GM12878 (cell line): ENCODE data around the gene RPS6KA2. TPM values are rescaled to one million over a fixed set of nuclear protein-coding genes. Genes with fewer than 3 reads are reported as not detected.

Experiments used
- ATAC-seq: fragments of 200-7000 bp; cut with Tn5 transposase; 3 replicates; pipeline ENCODE4 v1.9.1; 2020; ENCODE audit warnings: mild to moderate bottlenecking, moderate library complexity
- BruUV-seq: library from RNA; stranded (reverse); fragments of 400-500 nt; replicated peaks from 2 replicates; lab custom pipeline; 2021; lab: Mats Ljungman, UMichigan
- CTCF ChIA-PET: fragments of 300-600 bp; sonication (Branson Sonifier 250); formaldehyde crosslinking; extraction: SDS; loops from one replicate; lab custom pipeline; 2021; ENCODE audit warnings: inconsistent platforms; lab: Yijun Ruan, JAX
- POLR2A ChIA-PET: fragments of 350-600 bp; formaldehyde crosslinking; extraction: SDS; loops from one replicate; lab custom pipeline; 2021; ENCODE audit warnings: inconsistent platforms; lab: Charles Lee
- RAD21 ChIA-PET: fragments of 300-600 bp; sonication (Branson Sonifier 250); formaldehyde crosslinking; loops from one replicate; lab custom pipeline; 2023; ENCODE audit warnings: antibody characterized with exemption; ENCODE audit not compliant: unreplicated experiment; lab: Charles Lee
- SMC1A ChIA-PET: fragments of 300-600 bp; sonication (Branson Sonifier 250); formaldehyde crosslinking; loops from one replicate; lab custom pipeline; 2023; ENCODE audit not compliant: unreplicated experiment, uncharacterized antibody; lab: Charles Lee
- DNase-seq: peaks from one replicate; pipeline ENCODE4 v3.0.0-alpha.2; 2011; ENCODE audit warnings: low read depth, low spot score
- FAIRE-seq: peaks from 3 replicates; lab custom pipeline; 2011; peaks lifted over from hg19 to GRCh38; lab: Jason Lieb, UNC
- H2AFZ ChIP-seq: 2 replicates; pipeline ENCODE4 v1.6.0; 2011; ENCODE audit warnings: low read depth, low read length, control low read depth; ENCODE audit not compliant: control insufficient read depth
- H3K27ac ChIP-seq: 2 replicates; pipeline ENCODE4 v1.5.1; 2011; ENCODE audit warnings: control low read depth; ENCODE audit not compliant: control insufficient read depth, insufficient read depth
- H3K27me3 ChIP-seq, 2 experiments: replicated peaks in 1 of 2; 2 replicates each; pipeline versions ENCODE4 v1.6.0 to v1.6.1; 2011; ENCODE audit warnings: low read length in 1 of 2; ENCODE audit not compliant: control insufficient read depth in 2 of 2, insufficient read depth in 2 of 2
- H3K36me3 ChIP-seq, 2 experiments: 2 replicates each; pipeline ENCODE4 v1.5.1; 2011; ENCODE audit warnings: low read length in 1 of 2; ENCODE audit not compliant: control insufficient read depth in 2 of 2, insufficient read depth in 2 of 2
- H3K4me1 ChIP-seq: 2 replicates; pipeline ENCODE4 v1.6.1; 2011; ENCODE audit warnings: mild to moderate bottlenecking, low read length, moderate library complexity, mixed read lengths; ENCODE audit not compliant: control insufficient read depth, insufficient read depth
- H3K4me2 ChIP-seq: 2 replicates; pipeline ENCODE4 v1.6.0; 2011; ENCODE audit warnings: control low read depth; ENCODE audit not compliant: control insufficient read depth, insufficient read depth
- H3K4me3 ChIP-seq: fragments of 200-600 bp; sonication (generic); 2 replicates; pipeline ENCODE4 v1.5.1; 2016
- H3K79me2 ChIP-seq: 2 replicates; pipeline ENCODE4 v1.6.0; 2011; ENCODE audit warnings: low read length; ENCODE audit not compliant: control insufficient read depth, insufficient read depth
- H3K9ac ChIP-seq: 2 replicates; pipeline ENCODE4 v1.8.0; 2011; ENCODE audit warnings: low read length, control low read depth, mixed read lengths; ENCODE audit not compliant: control insufficient read depth, insufficient read depth
- H3K9me3 ChIP-seq: replicated peaks from 3 replicates; pipeline ENCODE4 v1.5.1; 2011; ENCODE audit warnings: mild to moderate bottlenecking, low read length; ENCODE audit not compliant: control insufficient read depth, insufficient read depth
- H4K20me1 ChIP-seq: 2 replicates; pipeline ENCODE4 v1.6.0; 2011; ENCODE audit not compliant: control insufficient read depth, insufficient read depth
- HDAC6 ChIP-seq: fragments of 200-600 bp; sonication (generic); IDR thresholded peaks from one replicate; pipeline ENCODE4 v1.8.0; 2017; ENCODE audit warnings: antibody characterized with exemption; ENCODE audit not compliant: unreplicated experiment
- MEF2B ChIP-seq: fragments of 450-650 bp; IDR thresholded peaks from 2 replicates; pipeline ENCODE4 v1.6.1; 2018; ENCODE audit warnings: mild to moderate bottlenecking, moderate library complexity; ENCODE audit not compliant: partially characterized antibody, poor library complexity, severe bottlenecking
- SMAD5 ChIP-seq: IDR thresholded peaks from 2 replicates; pipeline ENCODE4 v1.6.1; 2016; ENCODE audit warnings: antibody characterized with exemption, low read depth
- WGBS: methylation state at CpG from one replicate; pipeline ENCODE4 v1.1.6; 2016; ENCODE audit warnings: low lambda C conversion rate; ENCODE audit not compliant: insufficient replicate concordance, insufficient coverage; ENCODE audit errors: missing lambda C conversion rate; 5-methylcytosine and 5-hydroxymethylcytosine counted together
- in situ Hi-C: fragments of 300-500 bp; cut with MboI; formaldehyde crosslinking; loops from 9 replicates; pipeline ENCODE4 v1.14.3; 2018; ENCODE audit warnings: mixed read lengths
- intact Hi-C: fragments of 100-400 bp; cut with micrococcal nuclease; formaldehyde crosslinking; loops from one replicate; pipeline ENCODE4 v1.14.2; 2022; ENCODE audit not compliant: unreplicated experiment
- polyA plus RNA-seq, 11 experiments: library from polyadenylated mRNA; depleted of rRNA in 4 of 11; unstranded in 6 of 11; stranded (reverse) in 5 of 11; fragments of >200 nt; fragmentation: Nextera tagmentation in 4 of 11; fragmentation: Illumina TruSeq in 1 of 11; extraction: Ambion mirVana in 4 of 11; extraction: Trizol in 1 of 11; gene quantifications; 1 replicate in 1 of 11; 2 replicates in 10 of 11; pipeline versions ENCODE4 v1.2.1 to v1.2.3, GENCODE V29; 2011 to 2016; ENCODE audit warnings: inconsistent platforms in 2 of 11, missing spikeins in 2 of 11, low read depth in 1 of 11
- total RNA-seq, 4 experiments: library from RNA; depleted of rRNA in 3 of 4; stranded (reverse); fragments of >200 nt in 3 of 4; fragmentation: Illumina TruSeq in 1 of 4; extraction: Trizol in 1 of 4; gene quantifications; 2 replicates each; pipeline versions ENCODE4 v1.2.1 to v1.2.3, GENCODE V29; 2013 to 2021

Gene RPS6KA2
- total and polyA plus RNA-seq, 10 of the 15 experiments (the other 5 are each of a cell fraction or from before 2014, with no cell fraction given), result 0.02 to 1.0 (median 0.22) TPM; not detected in 1

- in situ Hi-C loops (no loop called here), intact Hi-C loops (no loop called here)
- 44% methylated on average over 12 of the region's 12 CpGs for WGBS
- no peak overlapping the region for H3K4me3 ChIP-seq
- CTCF ChIA-PET, result interaction anchor here (1.0 kb wide), 1 partner anchor 18 kb away, joined by 3 read pairs; no protein-coding TSS in a partner anchor
- no peaks in the 10 kb centered on the region; the same call in 2 of the 3 replicates for H3K9me3 ChIP-seq
- no peaks in the 10 kb centered on the region for H3K27me3 ChIP-seq
- FAIRE-seq, result no peak
- TF ChIP-seq SMAD5 (no peak), HDAC6 (no peak), MEF2B (no peak)
- RAD21 ChIA-PET, result no interaction called here
- no peak overlapping the region for H3K9ac ChIP-seq
- H3K27ac ChIP-seq, result no peak overlapping the region
- no peak for ATAC-seq
- SMC1A ChIA-PET, result no interaction called here
- BruUV-seq, result no TSS peak
- H3K4me2 ChIP-seq, result no peak overlapping the region
- POLR2A ChIA-PET, result interaction anchor here (0.5 kb wide), 1 partner anchor 42 kb away, joined by 3 read pairs; no protein-coding TSS in a partner anchor
- H3K79me2 ChIP-seq, result no peaks in the 10 kb centered on the region
- H3K36me3 ChIP-seq, result no peaks in the 10 kb centered on the region
- H3K4me1 ChIP-seq, result no peaks in the 10 kb centered on the region
- no peak for DNase-seq
- no peaks in the 10 kb centered on the region; the same call in 1 of the 2 replicates for H4K20me1 ChIP-seq
- no peak overlapping the region for H2AFZ ChIP-seq
Measured at GRCh38 chr6:166566026-166567011, 60.7 kb downstream of the RPS6KA2 start.
